ENCODE results near the gene MYO7A.

Gene MYO7A

GRCh38 chr11:77110836-77111235, 17.2 kb upstream of the MYO7A start:
- DNase-seq = no peak

DNA sequence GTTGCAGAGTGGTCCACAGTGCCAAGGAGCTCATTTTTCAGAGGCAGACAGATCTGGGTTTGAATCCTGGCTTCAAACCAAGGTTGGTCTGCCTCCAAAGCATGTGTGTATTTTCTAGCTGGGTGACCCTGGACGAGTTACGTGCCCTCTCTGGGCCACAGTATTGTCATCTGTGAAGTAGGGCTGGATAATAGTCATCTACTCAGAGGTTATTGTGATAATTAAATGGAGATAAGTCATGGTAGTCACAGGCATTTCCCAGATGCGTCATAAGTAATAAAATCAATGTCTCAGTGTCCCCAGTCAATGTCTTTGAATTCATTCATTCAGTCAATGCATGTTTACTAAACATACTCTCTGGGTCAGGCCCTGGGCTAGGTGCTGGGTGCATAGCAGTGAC, 16.8 kb upstream of the MYO7A start:
- DNase-seq = no peak

DNA sequence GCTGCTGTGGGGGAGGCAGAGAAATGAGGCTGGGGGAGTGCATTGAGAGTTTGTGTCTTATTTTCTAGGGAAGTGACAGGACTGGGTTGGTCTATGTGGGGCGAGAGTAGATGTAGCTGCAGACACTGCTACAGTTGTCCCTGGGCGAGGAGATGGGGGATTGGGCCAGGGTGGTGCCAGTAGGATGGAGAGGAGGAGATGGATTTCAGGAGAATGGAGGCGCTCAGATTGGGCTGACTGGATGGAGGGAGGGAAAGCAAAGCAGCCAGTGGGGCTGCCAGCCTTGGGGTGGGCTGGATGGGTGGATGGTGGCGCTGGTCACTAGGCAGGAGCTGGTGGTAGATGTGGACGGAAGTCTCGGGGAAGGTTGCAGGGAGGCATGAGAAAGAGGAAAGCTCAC, 16.1 kb upstream of the MYO7A start:
- DNase-seq = no peak

DNA sequence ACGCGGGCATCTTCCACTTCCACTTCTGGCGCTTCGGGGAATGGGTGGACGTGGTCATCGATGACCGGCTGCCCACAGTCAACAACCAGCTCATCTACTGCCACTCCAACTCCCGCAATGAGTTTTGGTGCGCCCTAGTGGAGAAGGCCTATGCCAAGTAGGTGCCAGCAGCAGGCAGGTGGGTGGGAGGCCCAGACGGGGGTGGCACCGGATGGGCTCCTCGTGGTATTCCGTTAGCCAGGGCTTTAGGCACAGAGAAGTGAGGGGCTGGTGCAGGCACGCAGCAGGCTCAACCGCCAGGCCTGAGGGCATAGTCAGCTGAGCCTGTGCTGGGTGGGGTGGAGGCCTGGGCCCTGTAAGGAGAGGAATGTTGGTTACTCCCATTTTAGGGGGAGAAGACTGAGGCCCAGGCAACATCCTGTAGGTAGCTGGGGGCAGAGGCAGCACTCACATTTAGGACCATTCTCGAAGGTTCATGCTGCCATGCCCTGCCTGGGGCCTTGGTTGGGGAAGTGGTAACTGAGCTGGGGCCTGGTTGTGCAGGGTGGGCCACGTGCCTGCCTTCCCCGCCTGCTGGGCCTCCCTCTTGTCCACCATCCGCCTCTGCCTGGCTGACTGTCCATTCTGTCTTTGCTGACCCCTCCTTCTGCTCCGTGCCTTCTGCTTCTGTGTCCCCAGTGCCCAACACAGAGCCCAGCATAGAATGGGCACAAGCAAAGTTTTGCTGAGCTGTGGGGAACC, 15.2 kb upstream of the MYO7A start:
- DNase-seq = peak in 2 of 58 donors; percentile 0 to 11

GRCh38 chr11:77113382-77114088, 14.5 kb upstream of the MYO7A start:
- DNase-seq = peak in 3 of 58 donors; percentile 14 to 34 (median 32)

DNA sequence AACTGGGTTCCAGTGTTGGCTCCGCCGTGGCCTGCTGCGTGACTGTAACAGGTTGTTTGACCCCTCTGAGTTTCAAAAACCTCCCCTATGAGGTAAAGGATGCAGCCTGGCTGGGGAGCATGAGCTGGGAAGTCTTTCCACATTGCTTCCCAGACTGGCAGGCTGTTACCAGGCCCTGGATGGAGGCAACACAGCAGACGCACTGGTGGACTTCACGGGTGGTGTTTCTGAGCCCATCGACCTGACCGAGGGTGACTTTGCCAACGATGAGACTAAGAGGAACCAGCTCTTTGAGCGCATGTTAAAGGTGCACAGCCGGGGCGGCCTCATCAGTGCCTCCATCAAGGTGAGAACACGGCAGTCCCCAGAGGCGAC, 14.0 kb upstream of the MYO7A start:
- DNase-seq = no peak

- DNase-seq = no peak
Measured at GRCh38 chr11:77115181-77115611, 12.8 kb upstream of the MYO7A start.

GRCh38 chr11:77115956-77116355, 12.1 kb upstream of the MYO7A start:
- DNase-seq = no peak

- no peak for DNase-seq
Measured at GRCh38 chr11:77117492-77117891, 10.6 kb upstream of the MYO7A start.

GRCh38 chr11:77118086-77118485, 10.0 kb upstream of the MYO7A start:
- no peak for DNase-seq

- no peak for DNase-seq
Measured at GRCh38 chr11:77118971-77119370, 9.1 kb upstream of the MYO7A start.

GRCh38 chr11:77119531-77119936, 8.5 kb upstream of the MYO7A start:
- no peak for DNase-seq

GRCh38 chr11:77120571-77120970, 7.5 kb upstream of the MYO7A start:
- DNase-seq = no peak

- DNase-seq = no peak
Measured at GRCh38 chr11:77121096-77121640, 6.9 kb upstream of the MYO7A start.

DNA sequence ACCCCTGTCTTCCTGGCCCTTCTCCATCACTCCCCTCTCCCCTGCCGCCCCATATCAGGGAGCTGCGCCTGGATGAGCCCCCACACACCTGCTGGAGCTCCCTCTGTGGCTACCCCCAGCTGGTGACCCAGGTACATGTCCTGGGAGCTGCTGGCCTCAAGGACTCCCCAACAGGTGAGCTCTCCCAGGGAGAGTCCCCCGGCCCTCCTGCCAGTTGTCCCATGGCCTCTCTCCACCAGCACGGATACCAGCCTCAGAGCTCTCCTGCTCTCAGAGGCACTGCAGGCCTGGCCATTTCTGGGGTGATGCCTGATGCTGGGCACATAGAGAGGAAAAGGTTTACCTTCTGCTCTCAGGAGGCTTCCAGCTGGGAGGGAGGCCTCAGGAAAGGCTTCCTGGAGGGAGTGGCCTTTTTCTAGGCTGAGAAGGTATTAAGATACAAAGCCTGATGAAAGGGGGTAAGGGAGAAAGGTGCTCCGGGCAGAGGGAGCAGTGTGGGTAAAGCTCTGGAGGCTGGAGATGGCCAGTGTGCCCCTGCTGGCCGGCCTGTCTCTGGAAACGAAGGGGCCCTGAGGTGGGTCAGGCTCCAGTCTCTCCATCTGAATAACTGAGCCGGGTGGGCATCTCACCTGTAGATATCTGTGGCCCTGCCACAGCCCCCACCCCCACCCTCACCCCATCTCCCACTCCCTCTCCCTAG, 6.0 kb upstream of the MYO7A start:
- no peak for DNase-seq

- no peak for DNase-seq
Measured at GRCh38 chr11:77122576-77123212, 5.4 kb upstream of the MYO7A start.

GRCh38 chr11:77123591-77123990, 4.5 kb upstream of the MYO7A start:
- no peak for DNase-seq

DNA sequence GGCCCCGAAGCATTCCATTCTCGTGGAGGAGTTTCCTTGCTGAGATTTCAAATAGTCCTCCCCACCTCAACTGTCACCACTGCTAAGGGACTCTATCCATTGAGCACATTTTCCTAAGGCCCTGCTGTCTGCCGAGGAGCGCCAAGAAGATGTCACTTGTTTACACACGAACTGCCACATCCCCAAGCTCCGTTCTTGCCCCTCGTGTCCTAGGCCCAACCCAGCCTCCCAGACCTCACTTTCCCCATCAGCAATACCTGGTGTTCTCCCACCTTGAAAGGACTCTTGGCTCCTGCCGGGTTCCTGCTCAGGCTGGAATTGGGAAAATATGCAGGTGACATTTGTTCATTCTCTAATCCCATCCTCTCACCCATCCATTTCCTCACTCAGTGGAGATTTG, 4.0 kb upstream of the MYO7A start:
- DNase-seq = no peak

DNA sequence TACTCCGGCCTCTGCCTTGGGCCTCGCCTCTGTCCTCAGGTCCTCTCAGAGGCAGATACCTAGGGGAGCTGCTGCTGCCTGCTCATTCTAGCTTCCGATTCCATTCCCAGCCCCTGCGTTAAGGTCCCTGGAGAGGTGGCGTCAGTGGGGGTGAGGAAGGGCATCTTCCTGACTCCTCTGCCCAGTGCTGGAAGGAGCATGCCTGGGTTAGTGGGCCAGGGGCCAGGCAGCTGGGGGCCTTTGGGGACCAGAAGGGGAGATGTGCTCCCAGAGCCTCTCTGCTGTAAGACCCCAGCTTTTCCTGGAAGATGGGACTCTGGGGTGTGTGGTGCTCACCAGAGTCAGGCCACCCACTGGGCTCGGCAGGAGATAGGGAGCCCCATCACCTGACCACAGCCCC, 3.6 kb upstream of the MYO7A start:
- DNase-seq = no peak

- DNase-seq = no peak
Measured at GRCh38 chr11:77125191-77125590, 2.9 kb upstream of the MYO7A start.

GRCh38 chr11:77125695-77126094, 2.4 kb upstream of the MYO7A start:
- no peak for DNase-seq

All from anterior cingulate cortex (tissue), 58 donors.